ENCODE results near the gene PNLIPRP2.
A peak's percentile ranks its signal among the peaks of the same experiment; 100 is the strongest.

PNLIPRP2 gene

GRCh38 chr10:116620423-116621400 is at the start of gene PNLIPRP2:
Gene PNLIPRP2 (plus strand): TSS chr10:116620953.
- peak; percentile 25 for DNase-seq

- no peak for DNase-seq
Measured at GRCh38 chr10:116574797-116575196, 46.0 kb upstream of the PNLIPRP2 start.

GRCh38 chr10:116587878-116588591 is 32.7 kb upstream of the PNLIPRP2 start:
- peak; percentile 6 for DNase-seq

GRCh38 chr10:116588995-116589394 is 31.8 kb upstream of the PNLIPRP2 start:
- no peak for DNase-seq

- DNase-seq = no peak
Measured at GRCh38 chr10:116589926-116590325, 30.8 kb upstream of the PNLIPRP2 start.

GRCh38 chr10:116590590-116591444 is 29.9 kb upstream of the PNLIPRP2 start, which contains the start of gene PNLIPRP1:
Gene PNLIPRP1 (plus strand): TSS chr10:116590959. CDS start chr10:116591130, 171 bp downstream.
- DNase-seq = no peak

- no peak for DNase-seq
Measured at GRCh38 chr10:116593139-116593740, 27.5 kb upstream of the PNLIPRP2 start.

GRCh38 chr10:116594525-116595035 is 26.2 kb upstream of the PNLIPRP2 start:
- no peak for DNase-seq

GRCh38 chr10:116596062-116596461 is 24.7 kb upstream of the PNLIPRP2 start:
- DNase-seq = no peak

GRCh38 chr10:116597543-116597942 is 23.2 kb upstream of the PNLIPRP2 start:
- no peak for DNase-seq

- no peak for DNase-seq
Measured at GRCh38 chr10:116598329-116598728, 22.4 kb upstream of the PNLIPRP2 start.

- DNase-seq = no peak
Measured at GRCh38 chr10:116599991-116600390, 20.8 kb upstream of the PNLIPRP2 start.

GRCh38 chr10:116602648-116603400 is 17.9 kb upstream of the PNLIPRP2 start:
- DNase-seq = no peak

GRCh38 chr10:116606061-116606483 is 14.7 kb upstream of the PNLIPRP2 start:
- no peak for DNase-seq

GRCh38 chr10:116607336-116607735 is 13.4 kb upstream of the PNLIPRP2 start:
- no peak for DNase-seq

GRCh38 chr10:116608686-116609594 is 11.8 kb upstream of the PNLIPRP2 start:
- no peak for DNase-seq

- DNase-seq = no peak
Measured at GRCh38 chr10:116610443-116611152, 10.2 kb upstream of the PNLIPRP2 start.

- no peak for DNase-seq
Measured at GRCh38 chr10:116611153-116611545, 9.6 kb upstream of the PNLIPRP2 start.

GRCh38 chr10:116612107-116612769 is 8.5 kb upstream of the PNLIPRP2 start:
- no peak for DNase-seq

Measured in OCI-M1 (cell line).